IMR-90 (cell line): Measurements from ENCODE around the gene CEBPZ. TPM values are rescaled to one million over a fixed set of nuclear protein-coding genes. Genes with fewer than 3 reads are reported as not detected.

Experiments
- ATAC-seq: fragments of 200-7000 bp; cut with Tn5 transposase; 2 replicates; pipeline ENCODE4 v1.9.1; 2020; ENCODE audit warnings: low read depth, mild to moderate bottlenecking, moderate library complexity
- BruUV-seq: library from RNA; stranded (reverse); fragments of 400-500 nt; replicated peaks from 2 replicates; lab custom pipeline; 2021; lab: Mats Ljungman, UMichigan
- CTCF ChIA-PET: fragments of 300-600 bp; formaldehyde crosslinking; extraction: SDS; loops from one replicate; lab custom pipeline; 2021; ENCODE audit warnings: antibody characterized with exemption; lab: Yijun Ruan, JAX
- POLR2A ChIA-PET: fragments of 300-600 bp; sonication (Branson Sonifier 250); formaldehyde crosslinking; loops from one replicate; lab custom pipeline; 2022; ENCODE audit warnings: antibody characterized with exemption; ENCODE audit not compliant: unreplicated experiment; lab: Charles Lee
- DNase-seq: peaks from one replicate; pipeline ENCODE4 v3.0.0; 2013
- H2AFZ ChIP-seq: replicated peaks from 2 replicates; pipeline ENCODE3; 2013; ENCODE audit warnings: low read length, mild to moderate bottlenecking; ENCODE audit not compliant: poor library complexity
- H2AK5ac ChIP-seq: 2 replicates; pipeline ENCODE4 v1.6.1; 2013; ENCODE audit warnings: low read depth, low read length, inconsistent platforms
- H2AK9ac ChIP-seq: replicated peaks from 2 replicates; pipeline ENCODE3; 2013; ENCODE audit warnings: mild to moderate bottlenecking, low read depth, low read length, moderate library complexity; ENCODE audit not compliant: poor library complexity
- H2BK120ac ChIP-seq: 2 replicates; pipeline ENCODE4 v1.6.1; 2013; ENCODE audit warnings: low read depth, low read length, inconsistent platforms
- H2BK15ac ChIP-seq: 3 replicates; pipeline ENCODE4 v1.6.1; 2013; ENCODE audit warnings: low read depth, low read length, inconsistent platforms
- H2BK20ac ChIP-seq: 2 replicates; pipeline ENCODE4 v1.6.1; 2013; ENCODE audit warnings: low read depth, mild to moderate bottlenecking, inconsistent platforms, low read length, moderate library complexity
- H2BK5ac ChIP-seq: 2 replicates; pipeline ENCODE4 v1.6.1; 2013; ENCODE audit warnings: mild to moderate bottlenecking, low read depth, low read length, inconsistent platforms; ENCODE audit not compliant: poor library complexity, severe bottlenecking
- H3K14ac ChIP-seq: replicated peaks from 2 replicates; pipeline ENCODE4 v1.6.1; 2013; ENCODE audit warnings: low read depth, low read length, inconsistent platforms
- H3K18ac ChIP-seq: 2 replicates; pipeline ENCODE4 v1.6.1; 2013; ENCODE audit warnings: low read depth, low read length, control low read depth
- H3K23ac ChIP-seq: 2 replicates; pipeline ENCODE4 v1.6.1; 2013; ENCODE audit warnings: low read depth, low read length, inconsistent platforms
- H3K27ac ChIP-seq: 2 replicates; pipeline ENCODE4 v1.5.1; 2013; ENCODE audit warnings: mild to moderate bottlenecking, control low read depth, low read length; ENCODE audit not compliant: insufficient read depth
- H3K27me3 ChIP-seq: 2 replicates; pipeline ENCODE4 v1.6.1; 2013; ENCODE audit warnings: low read length; ENCODE audit not compliant: control insufficient read depth, insufficient read depth
- H3K36me3 ChIP-seq: 2 replicates; pipeline ENCODE4 v1.6.1; 2013; ENCODE audit warnings: low read length, mixed read lengths; ENCODE audit not compliant: control insufficient read depth, insufficient read depth
- H3K4ac ChIP-seq: 2 replicates; pipeline ENCODE4 v1.6.1; 2013; ENCODE audit warnings: low read depth, low read length, inconsistent platforms
- H3K4me1 ChIP-seq: 2 replicates; pipeline ENCODE4 v1.6.1; 2013; ENCODE audit warnings: low read length, mixed read lengths; ENCODE audit not compliant: control insufficient read depth, insufficient read depth
- H3K4me2 ChIP-seq: 2 replicates; pipeline ENCODE4 v1.6.1; 2013; ENCODE audit warnings: low read depth, mild to moderate bottlenecking, control low read depth, low read length, moderate library complexity
- H3K4me3 ChIP-seq: 2 replicates; pipeline ENCODE4 v1.5.1; 2013; ENCODE audit warnings: low read depth, mild to moderate bottlenecking, control low read depth, low read length, moderate library complexity; ENCODE audit not compliant: insufficient read depth
- H3K56ac ChIP-seq: 2 replicates; pipeline ENCODE4 v1.6.1; 2013; ENCODE audit warnings: low read length, inconsistent platforms; ENCODE audit not compliant: insufficient read depth; ENCODE audit errors: extremely low read depth
- H3K79me1 ChIP-seq, 2 experiments: 2 replicates each; pipeline ENCODE4 v1.6.1; 2013; ENCODE audit warnings: low read length in 2 of 2, inconsistent platforms in 1 of 2, low read depth in 1 of 2
- H3K9ac ChIP-seq: 2 replicates; pipeline ENCODE4 v1.6.1; 2013; ENCODE audit warnings: low read depth, low read length, control low read depth
- H3K9me1 ChIP-seq: 2 replicates; pipeline ENCODE4 v1.6.1; 2013; ENCODE audit warnings: low read length, inconsistent platforms; ENCODE audit not compliant: insufficient read depth
- H3K9me3 ChIP-seq: 2 replicates; pipeline ENCODE4 v1.6.1; 2013; ENCODE audit warnings: low read length; ENCODE audit not compliant: control insufficient read depth, insufficient read depth
- H4K20me1 ChIP-seq: 2 replicates; pipeline ENCODE4 v1.6.1; 2013; ENCODE audit warnings: low read length, inconsistent platforms; ENCODE audit not compliant: insufficient read depth
- H4K5ac ChIP-seq: 2 replicates; pipeline ENCODE4 v1.6.1; 2013; ENCODE audit warnings: mild to moderate bottlenecking, low read depth, low read length, control low read depth
- H4K8ac ChIP-seq, 2 experiments: 2 replicates each; pipeline ENCODE4 v1.6.1; 2013; ENCODE audit warnings: low read depth in 2 of 2, low read length in 2 of 2, control low read depth in 1 of 2, inconsistent platforms in 1 of 2
- H4K91ac ChIP-seq: 2 replicates; pipeline ENCODE4 v1.6.1; 2013; ENCODE audit warnings: low read depth, low read length, inconsistent platforms; ENCODE audit not compliant: insufficient read depth
- MAZ ChIP-seq: IDR thresholded peaks from 2 replicates; pipeline ENCODE4 v1.6.1; 2012; ENCODE audit warnings: low read depth, mild to moderate bottlenecking, low read length, improper control_type of control experiment, moderate library complexity, borderline replicate concordance
- SMC3 ChIP-seq: fragments of 150-350 bp; IDR thresholded peaks from 2 replicates; pipeline ENCODE4 v1.6.1; 2016; ENCODE audit warnings: low read depth, mild to moderate bottlenecking, antibody characterized with exemption, low read length, moderate library complexity
- WGBS, 2 experiments: methylation state at CpG; one replicate each; pipeline versions ENCODE4 v1.1.5 to v1.1.7; 2013; ENCODE audit warnings: missing lambda C conversion rate in 2 of 2; ENCODE audit not compliant: insufficient read length in 1 of 2; ENCODE audit errors: extremely low coverage in 2 of 2; 5-methylcytosine and 5-hydroxymethylcytosine counted together
- dilution Hi-C: fragments of 300-500 bp; cut with HindIII; formaldehyde crosslinking; loops from one replicate; pipeline ENCODE4 v1.14.3; 2018; ENCODE audit warnings: low sequenced_read_pairs; ENCODE audit not compliant: unreplicated experiment
- in situ Hi-C: fragments of 300-500 bp; cut with MboI; formaldehyde crosslinking; loops from 3 replicates; pipeline ENCODE4 v1.14.3; 2019; ENCODE audit warnings: low sequenced_read_pairs, inconsistent platforms, mixed read lengths
- intact Hi-C: fragments of 100-400 bp; cut with micrococcal nuclease; formaldehyde crosslinking; loops from 2 replicates; pipeline ENCODE4 v1.10.0; 2022
- polyA plus RNA-seq, 3 experiments: library from polyadenylated mRNA; depleted of rRNA; stranded (reverse); fragments of >200 nt; gene quantifications; 2 replicates each; pipeline ENCODE4 v1.2.3, GENCODE V29; 2012; ENCODE audit warnings: low replicate concordance in 1 of 3
- total RNA-seq: library from RNA; depleted of rRNA; stranded (reverse); fragments of >200 nt; gene quantifications from 2 replicates; pipeline ENCODE4 v1.2.3, GENCODE V29; 2012

The CEBPZ gene
- total and polyA plus RNA-seq, 2 of the 4 experiments (the other 2 are of a cell fraction): 9.4 to 33.3 TPM

GRCh38 chr2:37244017-37244416, 12.6 kb upstream of the CEBPZ start:
- no peak overlapping the region for H3K4me2 ChIP-seq
- no peak overlapping the region for H3K4ac ChIP-seq
- peaks cover 28% of the 10 kb centered on the region for H3K36me3 ChIP-seq
- H3K4me3 ChIP-seq: no peak overlapping the region
- no peak overlapping the region for H3K56ac ChIP-seq
- no peak overlapping the region for H2BK120ac ChIP-seq
- no peak for DNase-seq
- dilution Hi-C loops (no loop called here), intact Hi-C loops (no loop called here), in situ Hi-C loops (no loop called here)
- H3K4me1 ChIP-seq: peaks cover 5% of the 10 kb centered on the region; the same call in 1 of the 2 replicates
- no CpG with 5 or more reads among the region's 4 CpGs for WGBS, 2 experiments
- peaks cover 4 to 15% of the 10 kb centered on the region in 2 experiments; a peak in 3 of 4 replicates for H3K79me1 ChIP-seq
- no peak overlapping the region for H3K27ac ChIP-seq
- H4K5ac ChIP-seq: no peak overlapping the region
- H2AFZ ChIP-seq: no peak overlapping the region
- H2AK5ac ChIP-seq: no peak overlapping the region
- peaks cover 8% of the 10 kb centered on the region for H3K9me1 ChIP-seq
- peaks cover 3% of the 10 kb centered on the region; the same call in 1 of the 2 replicates for H4K20me1 ChIP-seq
- H3K9ac ChIP-seq: no peak overlapping the region
- BruUV-seq: no TSS peak
- H4K8ac ChIP-seq: no peak overlapping the region
- no peak for ATAC-seq
- no peak overlapping the region for H3K14ac ChIP-seq
- no peak overlapping the region for H2BK20ac ChIP-seq
- no peak overlapping the region for H2BK15ac ChIP-seq
- H2BK5ac ChIP-seq: no peak overlapping the region
- H3K9me3 ChIP-seq: no peaks in the 10 kb centered on the region
- ChIA-PET CTCF (interaction anchor here (0.6 kb wide), 1 partner anchor 723 kb away, joined by 3 read pairs; no protein-coding TSS in a partner anchor), POLR2A (no interaction called here)
- no peak overlapping the region for H4K91ac ChIP-seq
- no peak overlapping the region for H3K18ac ChIP-seq
- TF ChIP-seq SMC3 (no peak), MAZ (no peak)
- H2AK9ac ChIP-seq: no peak overlapping the region
- H3K23ac ChIP-seq: no peak overlapping the region
- no peaks in the 10 kb centered on the region for H3K27me3 ChIP-seq
